Naive thymus-derived CD4-positive, alpha-beta T cell (primary cell): ENCODE measurements around the gene SIK2. TPM values are rescaled to one million over a fixed set of nuclear protein-coding genes. Genes with fewer than 3 reads are reported as not detected.

Experiments
- ATAC-seq: fragments of 150-1000 bp; cut with Tn5 transposase; 2 replicates; pipeline ENCODE4 v1.10.0; 2021; ENCODE audit warnings: mild to moderate bottlenecking, moderate library complexity
- CTCF ChIA-PET: fragments of 350-600 bp; sonication (Branson Sonifier 250); formaldehyde crosslinking; loops from one replicate; lab custom pipeline; 2021; ENCODE audit warnings: antibody characterized with exemption; lab: Charles Lee
- POLR2A ChIA-PET: fragments of 350-600 bp; sonication (Branson Sonifier 250); formaldehyde crosslinking; loops from one replicate; lab custom pipeline; 2021; ENCODE audit warnings: antibody characterized with exemption, inconsistent platforms; lab: Charles Lee
- DNase-seq, 9 donors: peaks; one replicate each; pipeline versions ENCODE4 v3.0.0 to v3.0.0-alpha.2; 2020 to 2022; ENCODE audit warnings: mixed read lengths in 1 of 9
- H3K27ac ChIP-seq: one replicate; pipeline ENCODE4 v1.7.0; 2013; ENCODE audit warnings: mild to moderate bottlenecking, low read depth, low read length, moderate library complexity
- H3K27me3 ChIP-seq, 2 donors: one replicate each; pipeline ENCODE4 v1.7.0; 2013; ENCODE audit warnings: low read length in 2 of 2, mild to moderate bottlenecking in 2 of 2, moderate library complexity in 2 of 2; ENCODE audit not compliant: control insufficient read depth in 2 of 2, insufficient read depth in 2 of 2
- H3K36me3 ChIP-seq, 3 experiments: 1 replicate in 2 of 3; 2 replicates in 1 of 3; pipeline ENCODE4 v1.7.0; 2013; ENCODE audit warnings: low read length in 3 of 3, mild to moderate bottlenecking in 3 of 3, moderate library complexity in 1 of 3; ENCODE audit not compliant: insufficient read depth in 3 of 3, control insufficient read depth in 2 of 3
- H3K4me1 ChIP-seq, 2 donors: one replicate each; pipeline ENCODE4 v1.7.0; 2013; ENCODE audit warnings: low read length in 2 of 2, mild to moderate bottlenecking in 2 of 2, moderate library complexity in 1 of 2; ENCODE audit not compliant: control insufficient read depth in 2 of 2, insufficient read depth in 2 of 2
- H3K4me3 ChIP-seq: 2 replicates; pipeline ENCODE4 v1.7.0; 2013; ENCODE audit warnings: mild to moderate bottlenecking, low read length
- H3K9me3 ChIP-seq, 3 experiments: 1 replicate in 2 of 3; 2 replicates in 1 of 3; pipeline ENCODE4 v1.7.0; 2013; ENCODE audit warnings: low read length in 3 of 3; ENCODE audit not compliant: control insufficient read depth in 2 of 3
- H3K27ac Mint-ChIP-seq, 9 donors: one replicate each; pipeline ENCODE4 v1.8.0; 2020 to 2022; ENCODE audit warnings: mixed read lengths in 9 of 9, mild to moderate bottlenecking in 8 of 9, moderate library complexity in 5 of 9, inconsistent platforms in 2 of 9
- H3K27me3 Mint-ChIP-seq, 5 donors: one replicate each; pipeline ENCODE4 v1.8.0; 2021 to 2022; ENCODE audit warnings: mixed read lengths in 5 of 5, mild to moderate bottlenecking in 1 of 5
- H3K36me3 Mint-ChIP-seq, 5 donors: one replicate each; pipeline ENCODE4 v1.8.0; 2020 to 2022; ENCODE audit warnings: mixed read lengths in 5 of 5, mild to moderate bottlenecking in 3 of 5, inconsistent platforms in 1 of 5
- H3K4me1 Mint-ChIP-seq, 7 donors: one replicate each; pipeline ENCODE4 v1.8.0; 2020 to 2022; ENCODE audit warnings: mixed read lengths in 7 of 7, mild to moderate bottlenecking in 3 of 7, inconsistent platforms in 1 of 7
- H3K4me3 Mint-ChIP-seq, 10 donors: one replicate each; pipeline ENCODE4 v1.8.0; 2020 to 2022; ENCODE audit warnings: mild to moderate bottlenecking in 10 of 10, mixed read lengths in 10 of 10, moderate library complexity in 6 of 10, inconsistent platforms in 2 of 10
- H3K9me3 Mint-ChIP-seq, 11 donors: one replicate each; pipeline ENCODE4 v1.8.0; 2020 to 2022; ENCODE audit warnings: mixed read lengths in 11 of 11, mild to moderate bottlenecking in 4 of 11, inconsistent platforms in 1 of 11, moderate library complexity in 1 of 11
- intact Hi-C, 2 donors: fragments of 100-400 bp; cut with micrococcal nuclease; formaldehyde crosslinking; loops; one replicate each; pipeline ENCODE4 v1.15.1; 2023
- polyA plus RNA-seq, 2 donors: library from polyadenylated mRNA; unstranded; fragments of 300-500 nt; fragmentation: Illumina TruSeq; gene quantifications; one replicate each; pipeline ENCODE4 v1.2.3, GENCODE V29; 2021
- total RNA-seq, 6 experiments: library from RNA in 5 of 6; stranded (reverse) in 5 of 6; gene quantifications; 1 replicate in 5 of 6; 2 replicates in 1 of 6; pipeline ENCODE4 v1.2.3 and lab custom pipeline; 2021 to 2026

The SIK2 gene
- total and polyA plus RNA-seq, 7 experiments from 2014 or later, result 0.19 to 12.9 (median 9.4) TPM

DNA sequence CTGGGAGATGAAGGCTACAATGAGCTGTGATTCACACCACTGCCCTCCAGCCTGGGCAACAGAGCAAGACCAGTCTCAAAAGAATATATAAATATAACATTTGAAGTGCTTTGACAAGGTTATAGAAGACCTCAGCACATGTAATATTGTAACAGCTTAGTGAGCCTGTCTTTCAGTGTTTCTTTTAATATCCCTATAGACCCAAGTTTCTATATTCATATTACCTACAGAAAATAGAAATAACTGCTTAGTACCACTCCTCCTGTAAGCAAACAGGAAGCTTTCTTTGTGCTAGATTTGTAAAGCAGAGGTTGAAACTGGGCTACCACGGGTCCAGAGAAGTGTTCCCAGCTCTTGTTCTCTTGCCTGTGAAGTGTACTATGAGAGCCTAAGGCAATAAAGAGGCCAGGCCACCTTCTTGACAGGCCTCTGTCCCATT is 95.7 kb downstream of the SIK2 start:
- H3K4me1 ChIP-seq, result no peaks in the 10 kb centered on the region
- POLR2A ChIA-PET, result no interaction called here
- H3K36me3 ChIP-seq, result peaks cover 0 to 9% (median 0%) of the 10 kb centered on the region in 3 experiments
- H3K9me3 Mint-ChIP-seq, result no peaks in the 10 kb centered on the region
- no peak overlapping the region for H3K4me3 ChIP-seq
- CTCF ChIA-PET, result no interaction called here
- H3K27ac ChIP-seq, result no peak overlapping the region
- no peak for ATAC-seq
- no peak for DNase-seq
- H3K27me3 Mint-ChIP-seq, result no peaks in the 10 kb centered on the region
- no peak overlapping the region for H3K27ac Mint-ChIP-seq
- peaks cover 0 to 8% (median 0%) of the 10 kb centered on the region in 7 donors for H3K4me1 Mint-ChIP-seq
- H3K36me3 Mint-ChIP-seq, result peaks cover 0 to 15% (median 9%) of the 10 kb centered on the region in 5 donors
- intact Hi-C loops, result no loop called here
- H3K9me3 ChIP-seq, result no peaks in the 10 kb centered on the region
- H3K27me3 ChIP-seq, result no peaks in the 10 kb centered on the region
- H3K4me3 Mint-ChIP-seq, result no peak overlapping the region

GRCh38 chr11:111698852-111699559 is 96.8 kb downstream of the SIK2 start:
- ATAC-seq, result no peak
- Mint-ChIP-seq H3K36me3 (peaks cover 0 to 26% (median 12%) of the 10 kb centered on the region in 5 donors), H3K9me3 (no peaks in the 10 kb centered on the region), H3K4me1 (peaks cover 0 to 8% (median 0%) of the 10 kb centered on the region in 7 donors), H3K27me3 (no peaks in the 10 kb centered on the region), H3K4me3 (no peak overlapping the region), H3K27ac (no peak overlapping the region)
- no peak overlapping the region for H3K4me3 ChIP-seq
- POLR2A ChIA-PET, result no interaction called here
- H3K27ac ChIP-seq, result no peak overlapping the region
- no peaks in the 10 kb centered on the region for H3K4me1 ChIP-seq
- CTCF ChIA-PET, result no interaction called here
- no peak for DNase-seq
- no peaks in the 10 kb centered on the region for H3K27me3 ChIP-seq
- intact Hi-C loops, result no loop called here
- no peaks in the 10 kb centered on the region for H3K9me3 ChIP-seq
- H3K36me3 ChIP-seq, result peaks cover 0 to 19% (median 0%) of the 10 kb centered on the region in 3 experiments

DNA sequence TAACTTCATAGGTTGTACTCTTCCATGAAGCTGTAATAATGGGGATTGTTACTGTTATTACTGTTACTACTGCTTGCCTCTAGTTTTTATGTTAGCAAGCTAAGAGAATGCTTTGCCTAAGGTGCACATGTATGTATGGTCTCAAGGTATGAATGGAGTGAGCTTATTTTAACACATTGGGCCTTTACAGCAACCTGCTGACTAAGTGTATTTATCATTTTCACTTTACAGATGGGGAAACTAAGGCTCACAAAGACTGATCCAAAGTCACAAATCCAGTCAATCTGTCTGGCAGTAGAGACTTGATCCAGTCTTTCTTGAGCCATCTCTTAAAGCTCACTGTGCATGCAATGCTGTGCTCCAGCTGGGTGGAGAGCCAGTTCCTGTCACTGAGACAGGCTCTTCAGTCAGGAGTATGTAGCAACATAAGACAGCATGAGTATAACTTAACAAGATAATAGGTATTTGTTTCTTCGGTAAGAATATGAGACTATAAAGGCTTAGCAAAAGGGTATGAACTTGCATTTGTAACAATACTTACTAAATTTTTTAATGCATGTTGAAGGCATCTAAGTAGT is 97.4 kb downstream of the SIK2 start:
- POLR2A ChIA-PET, result no interaction called here

DNA sequence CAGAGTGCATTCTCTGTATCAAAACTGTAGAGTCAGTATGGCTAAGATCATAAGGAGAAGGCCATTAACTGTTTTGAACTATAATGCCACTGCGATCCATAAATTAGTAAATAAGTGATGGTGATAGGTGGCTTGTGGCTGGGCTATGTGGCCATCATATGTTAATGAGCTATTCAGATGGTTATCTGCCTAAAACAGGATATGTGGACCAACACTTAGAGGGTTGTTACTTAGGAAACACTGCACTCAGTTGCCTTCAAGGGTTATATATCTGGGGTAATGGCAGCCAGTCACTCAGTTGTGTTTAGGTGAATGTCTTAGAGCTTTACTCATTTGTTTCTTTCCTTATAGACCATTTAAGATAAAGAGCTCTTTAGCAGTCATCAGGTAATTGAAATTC is 97.9 kb downstream of the SIK2 start:
- Mint-ChIP-seq H3K4me1 (peaks cover 0 to 8% (median 0%) of the 10 kb centered on the region in 7 donors), H3K36me3 (peaks cover 0 to 26% (median 11%) of the 10 kb centered on the region in 5 donors), H3K9me3 (no peaks in the 10 kb centered on the region), H3K4me3 (no peak overlapping the region), H3K27me3 (no peaks in the 10 kb centered on the region), H3K27ac (peak overlapping the region in 1 of 9 donors; percentile 28)
- Histone ChIP-seq H3K4me3 (no peak overlapping the region), H3K9me3 (no peaks in the 10 kb centered on the region), H3K27me3 (no peaks in the 10 kb centered on the region), H3K36me3 (peaks cover 0 to 29% (median 0%) of the 10 kb centered on the region in 3 experiments), H3K27ac (no peak overlapping the region), H3K4me1 (no peaks in the 10 kb centered on the region)
- ChIA-PET POLR2A (interaction anchor here (0.5 kb wide), 1 partner anchor 10 kb away, joined by 3 read pairs; no protein-coding TSS in a partner anchor), CTCF (no interaction called here)
- no peak for ATAC-seq
- DNase-seq, result no peak
- intact Hi-C loops, result no loop called here

More for the DNA sequence above, 97.4 kb downstream of the SIK2 start:
- Mint-ChIP-seq H3K27ac (no peak overlapping the region), H3K4me3 (no peak overlapping the region), H3K36me3 (peaks cover 0 to 24% (median 11%) of the 10 kb centered on the region in 5 donors), H3K4me1 (peaks cover 0 to 8% (median 0%) of the 10 kb centered on the region in 7 donors), H3K9me3 (no peaks in the 10 kb centered on the region), H3K27me3 (no peaks in the 10 kb centered on the region)
- Histone ChIP-seq H3K27me3 (no peaks in the 10 kb centered on the region), H3K9me3 (no peaks in the 10 kb centered on the region), H3K4me3 (no peak overlapping the region), H3K36me3 (peaks cover 0 to 25% (median 0%) of the 10 kb centered on the region in 3 experiments), H3K27ac (no peak overlapping the region), H3K4me1 (no peaks in the 10 kb centered on the region)
- DNase-seq (no peak), ATAC-seq (no peak)
- CTCF ChIA-PET, result no interaction called here
- intact Hi-C loops, result no loop called here

DNA sequence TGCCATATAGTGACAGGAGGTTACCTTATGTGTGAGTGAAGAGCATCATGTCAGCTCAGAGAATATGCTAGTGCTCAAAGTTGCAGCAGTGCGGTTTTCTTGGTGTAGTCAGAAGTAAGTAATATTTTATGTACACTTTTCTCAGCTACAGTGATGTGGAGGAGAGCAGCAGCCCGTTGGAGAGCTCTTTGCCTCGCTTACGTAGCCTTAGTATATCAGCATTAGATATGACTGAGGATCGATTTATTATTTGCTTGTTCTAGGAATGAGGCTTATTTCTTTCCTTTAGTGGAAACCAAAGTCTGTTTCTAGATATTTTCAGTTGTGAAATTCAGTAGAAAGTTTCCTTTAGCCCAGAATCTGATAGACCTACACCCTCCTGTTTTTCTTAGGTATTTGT is 100.4 kb downstream of the SIK2 start:
- DNase-seq (no peak), ATAC-seq (no peak)
- Histone ChIP-seq H3K36me3 (peaks cover 0 to 41% (median 0%) of the 10 kb centered on the region in 3 experiments), H3K27ac (no peak overlapping the region), H3K4me3 (no peak overlapping the region), H3K9me3 (no peaks in the 10 kb centered on the region), H3K4me1 (no peaks in the 10 kb centered on the region), H3K27me3 (no peaks in the 10 kb centered on the region)
- Mint-ChIP-seq H3K36me3 (peaks cover 0 to 42% (median 23%) of the 10 kb centered on the region in 5 donors), H3K4me1 (peaks cover 0 to 8% (median 0%) of the 10 kb centered on the region in 7 donors), H3K4me3 (no peak overlapping the region), H3K27me3 (no peaks in the 10 kb centered on the region), H3K9me3 (no peaks in the 10 kb centered on the region), H3K27ac (no peak overlapping the region)
- intact Hi-C loops, result no loop called here
- ChIA-PET POLR2A (no interaction called here), CTCF (no interaction called here)

GRCh38 chr11:111703576-111703975 is 101.3 kb downstream of the SIK2 start:
- Mint-ChIP-seq H3K9me3 (no peaks in the 10 kb centered on the region), H3K36me3 (peaks cover 0 to 42% (median 23%) of the 10 kb centered on the region in 5 donors), H3K4me1 (peaks cover 0 to 8% (median 0%) of the 10 kb centered on the region in 7 donors), H3K4me3 (no peak overlapping the region), H3K27ac (peak overlapping the region in 1 of 9 donors; percentile 59), H3K27me3 (no peaks in the 10 kb centered on the region)
- no peaks in the 10 kb centered on the region for H3K4me1 ChIP-seq
- H3K9me3 ChIP-seq, result no peaks in the 10 kb centered on the region
- H3K27ac ChIP-seq, result no peak overlapping the region
- no peaks in the 10 kb centered on the region for H3K27me3 ChIP-seq
- CTCF ChIA-PET, result no interaction called here
- no peak for DNase-seq
- no peak for ATAC-seq
- intact Hi-C loops, result no loop called here
- H3K36me3 ChIP-seq, result peaks cover 0 to 41% (median 0%) of the 10 kb centered on the region in 3 experiments
- POLR2A ChIA-PET, result no interaction called here
- no peak overlapping the region for H3K4me3 ChIP-seq
